Upper lobe of left lung (tissue), 4 donors: ENCODE measurements around the gene PACS1.

ENCODE experiments used
- EP300 ChIP-seq, 4 donors: sonication (generic); formaldehyde crosslinking; IDR thresholded peaks; one replicate each; pipeline ENCODE4 v1.5.1; 2017; ENCODE audit warnings: antibody characterized with exemption in 4 of 4, control low read depth in 2 of 4
- POLR2A ChIP-seq, 4 donors: fragments of 450-650 bp; IDR thresholded peaks; one replicate each; pipeline ENCODE4 v1.5.1; 2016 to 2017; ENCODE audit warnings: antibody characterized with exemption in 4 of 4, mild to moderate bottlenecking in 2 of 4
- POLR2AphosphoS5 ChIP-seq, 2 donors: sonication (generic); formaldehyde crosslinking; IDR thresholded peaks; one replicate each; pipeline ENCODE4 v1.5.1; 2017; ENCODE audit warnings: antibody characterized with exemption in 2 of 2
- TF ChIP-seq, protein P1 (sequence below), 6 experiments: fragments of 450-650 bp in 4 of 6; fragments of 200-600 bp in 2 of 6; sonication (generic) in 2 of 6; IDR thresholded peaks; one replicate each; pipeline ENCODE4 v1.5.1; 2016 to 2019; ENCODE audit warnings: antibody characterized with exemption in 6 of 6

GRCh38 chr11:66178871-66179270 is 108.8 kb downstream of the PACS1 start:
- TF ChIP-seq, protein P1, sequence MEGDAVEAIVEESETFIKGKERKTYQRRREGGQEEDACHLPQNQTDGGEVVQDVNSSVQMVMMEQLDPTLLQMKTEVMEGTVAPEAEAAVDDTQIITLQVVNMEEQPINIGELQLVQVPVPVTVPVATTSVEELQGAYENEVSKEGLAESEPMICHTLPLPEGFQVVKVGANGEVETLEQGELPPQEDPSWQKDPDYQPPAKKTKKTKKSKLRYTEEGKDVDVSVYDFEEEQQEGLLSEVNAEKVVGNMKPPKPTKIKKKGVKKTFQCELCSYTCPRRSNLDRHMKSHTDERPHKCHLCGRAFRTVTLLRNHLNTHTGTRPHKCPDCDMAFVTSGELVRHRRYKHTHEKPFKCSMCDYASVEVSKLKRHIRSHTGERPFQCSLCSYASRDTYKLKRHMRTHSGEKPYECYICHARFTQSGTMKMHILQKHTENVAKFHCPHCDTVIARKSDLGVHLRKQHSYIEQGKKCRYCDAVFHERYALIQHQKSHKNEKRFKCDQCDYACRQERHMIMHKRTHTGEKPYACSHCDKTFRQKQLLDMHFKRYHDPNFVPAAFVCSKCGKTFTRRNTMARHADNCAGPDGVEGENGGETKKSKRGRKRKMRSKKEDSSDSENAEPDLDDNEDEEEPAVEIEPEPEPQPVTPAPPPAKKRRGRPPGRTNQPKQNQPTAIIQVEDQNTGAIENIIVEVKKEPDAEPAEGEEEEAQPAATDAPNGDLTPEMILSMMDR (IDR thresholded peaks at IDR 0.05): no peak
- TF ChIP-seq EP300 (IDR thresholded peaks at IDR 0.05) (no peak), POLR2A (IDR thresholded peaks at IDR 0.05) (no peak), POLR2AphosphoS5 (IDR thresholded peaks at IDR 0.05) (no peak)
